ENCODE results near the gene CEP350. TPM values are rescaled to one million over a fixed set of nuclear protein-coding genes. Genes with fewer than 3 reads are reported as not detected.
A peak's percentile ranks its signal among the peaks of the same experiment; 100 is the strongest.

Gene CEP350
- total and polyA plus RNA-seq, 2 donors from 2014 or later = 2.8 to 46.5 TPM

DNA sequence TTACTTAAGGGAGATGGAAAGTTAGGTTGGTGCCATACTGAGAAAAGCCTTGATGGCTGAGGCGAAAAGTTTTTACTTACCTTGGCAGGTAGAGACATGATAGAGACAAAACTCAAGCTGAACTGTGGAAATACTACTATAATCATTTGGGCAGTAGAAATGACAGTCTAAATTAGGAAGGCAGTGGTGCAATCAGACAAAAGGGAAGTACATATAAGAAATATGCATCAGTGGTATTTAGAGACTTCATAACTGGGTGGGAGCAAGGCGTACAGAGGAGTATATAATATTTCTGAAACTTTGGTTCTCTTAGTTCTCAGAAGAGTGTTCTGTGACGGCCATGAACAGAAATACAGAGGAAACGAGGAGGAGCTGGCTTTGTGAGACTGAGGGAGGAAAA, 2.4 kb upstream of the CEP350 start:
- Histone ChIP-seq H3K36me3 (ENCODE audit: control insufficient read depth in 2 of 3, insufficient read depth in 3 of 3, low read length in 3 of 3) (no peaks in the 10 kb centered on the region), H3K9me3 (ENCODE audit: control insufficient read depth in 2 of 3, insufficient read depth in 1 of 3, low read length in 3 of 3) (no peaks in the 10 kb centered on the region), H3K27me3 (ENCODE audit: control insufficient read depth, insufficient read depth, low read length) (no peaks in the 10 kb centered on the region), H3K27ac (ENCODE audit: low read depth in 2 of 2, low read length in 2 of 2) (no peak overlapping the region), H3K4me3 (ENCODE audit: low read length in 3 of 3) (no peak overlapping the region), H3K9ac (ENCODE audit: low read length in 3 of 3) (no peak overlapping the region), H3K4me1 (ENCODE audit: control insufficient read depth in 2 of 3, insufficient read depth in 2 of 3, low read depth in 1 of 3, low read length in 3 of 3) (peaks cover 0 to 4% (median 0%) of the 10 kb centered on the region in 3 donors)
- no peak for FAIRE-seq
- intact Hi-C loops (cut with DNase I) = no loop called here
- TF ChIP-seq, protein P1, sequence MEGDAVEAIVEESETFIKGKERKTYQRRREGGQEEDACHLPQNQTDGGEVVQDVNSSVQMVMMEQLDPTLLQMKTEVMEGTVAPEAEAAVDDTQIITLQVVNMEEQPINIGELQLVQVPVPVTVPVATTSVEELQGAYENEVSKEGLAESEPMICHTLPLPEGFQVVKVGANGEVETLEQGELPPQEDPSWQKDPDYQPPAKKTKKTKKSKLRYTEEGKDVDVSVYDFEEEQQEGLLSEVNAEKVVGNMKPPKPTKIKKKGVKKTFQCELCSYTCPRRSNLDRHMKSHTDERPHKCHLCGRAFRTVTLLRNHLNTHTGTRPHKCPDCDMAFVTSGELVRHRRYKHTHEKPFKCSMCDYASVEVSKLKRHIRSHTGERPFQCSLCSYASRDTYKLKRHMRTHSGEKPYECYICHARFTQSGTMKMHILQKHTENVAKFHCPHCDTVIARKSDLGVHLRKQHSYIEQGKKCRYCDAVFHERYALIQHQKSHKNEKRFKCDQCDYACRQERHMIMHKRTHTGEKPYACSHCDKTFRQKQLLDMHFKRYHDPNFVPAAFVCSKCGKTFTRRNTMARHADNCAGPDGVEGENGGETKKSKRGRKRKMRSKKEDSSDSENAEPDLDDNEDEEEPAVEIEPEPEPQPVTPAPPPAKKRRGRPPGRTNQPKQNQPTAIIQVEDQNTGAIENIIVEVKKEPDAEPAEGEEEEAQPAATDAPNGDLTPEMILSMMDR (IDR thresholded peaks at IDR 0.05; ENCODE audit: borderline replicate concordance, extremely low read depth, insufficient read depth) = no peak
- DNase-seq = no peak

DNA sequence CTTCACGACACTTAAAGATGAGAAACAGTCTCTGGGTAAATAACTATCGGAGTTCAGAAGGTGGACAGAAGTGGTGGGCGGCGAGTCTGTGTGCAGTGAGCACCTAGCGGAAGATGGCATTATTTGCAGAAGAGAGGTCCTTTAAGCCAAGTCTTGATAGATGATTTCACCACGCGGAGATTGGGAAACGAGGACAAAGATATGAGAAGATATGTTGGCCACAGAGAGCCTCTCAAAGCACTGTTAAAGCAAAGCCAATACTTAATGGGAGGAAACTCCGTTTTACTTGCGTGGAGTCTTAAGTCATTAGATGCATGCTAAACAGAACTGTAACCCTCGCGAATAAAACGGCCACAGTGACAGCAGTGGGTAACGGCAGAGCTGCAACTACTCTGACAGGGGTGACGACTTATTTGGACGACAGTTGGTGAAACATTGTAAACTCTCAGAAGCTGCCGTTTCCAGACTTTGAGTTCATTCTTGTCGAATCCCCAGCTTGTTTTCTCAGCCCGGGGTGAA, 577 bp upstream of the CEP350 start:
- Histone ChIP-seq H3K4me3 (ENCODE audit: low read length in 3 of 3) (peak overlapping the region; percentile 91 to 99 (median 99)), H3K27ac (ENCODE audit: low read depth in 2 of 2, low read length in 2 of 2) (peak overlapping the region; percentile 86 to 96), H3K9ac (ENCODE audit: low read length in 3 of 3) (peak overlapping the region; percentile 66 to 98 (median 95)), H3K36me3 (ENCODE audit: control insufficient read depth in 2 of 3, insufficient read depth in 3 of 3, low read length in 3 of 3) (no peaks in the 10 kb centered on the region), H3K9me3 (ENCODE audit: control insufficient read depth in 2 of 3, insufficient read depth in 1 of 3, low read length in 3 of 3) (no peaks in the 10 kb centered on the region), H3K4me1 (ENCODE audit: control insufficient read depth in 2 of 3, insufficient read depth in 2 of 3, low read depth in 1 of 3, low read length in 3 of 3) (peaks cover 0 to 5% (median 4%) of the 10 kb centered on the region in 3 donors), H3K27me3 (ENCODE audit: control insufficient read depth, insufficient read depth, low read length) (no peaks in the 10 kb centered on the region)
- intact Hi-C loops (cut with DNase I) = no loop called here
- TF ChIP-seq, protein P1 (IDR thresholded peaks at IDR 0.05; ENCODE audit: borderline replicate concordance, extremely low read depth, insufficient read depth) = no peak
- DNase-seq (no peak), FAIRE-seq (no peak)

DNA sequence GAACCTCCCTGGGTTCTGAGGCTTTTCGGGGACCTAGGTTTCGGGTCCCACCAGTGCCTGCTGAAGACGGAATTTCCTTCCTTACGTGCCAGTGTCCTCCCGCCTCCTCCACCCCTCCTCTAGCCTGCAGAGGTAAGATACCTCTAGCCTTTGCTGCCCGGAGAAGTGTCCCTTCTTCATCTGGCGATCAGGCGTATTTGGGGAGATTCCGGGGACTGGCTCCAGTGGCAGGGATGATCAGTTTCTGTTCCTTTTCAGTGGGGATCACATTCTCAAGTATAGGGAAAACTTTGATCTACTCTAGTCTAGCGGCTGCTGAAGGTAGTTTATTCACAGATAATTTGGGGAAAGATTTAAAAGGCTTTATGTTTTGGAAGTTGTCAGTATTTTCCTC, 674 bp downstream of the CEP350 start:
- Histone ChIP-seq H3K4me3 (ENCODE audit: low read length in 3 of 3) (peak overlapping the region; percentile 91 to 99 (median 99)), H3K36me3 (ENCODE audit: control insufficient read depth in 2 of 3, insufficient read depth in 3 of 3, low read length in 3 of 3) (no peaks in the 10 kb centered on the region), H3K27me3 (ENCODE audit: control insufficient read depth, insufficient read depth, low read length) (no peaks in the 10 kb centered on the region), H3K9me3 (ENCODE audit: control insufficient read depth in 2 of 3, insufficient read depth in 1 of 3, low read length in 3 of 3) (no peaks in the 10 kb centered on the region), H3K9ac (ENCODE audit: low read length in 3 of 3) (peak overlapping the region; percentile 65 to 95 (median 89)), H3K4me1 (ENCODE audit: control insufficient read depth in 2 of 3, insufficient read depth in 2 of 3, low read depth in 1 of 3, low read length in 3 of 3) (peaks cover 0 to 5% (median 4%) of the 10 kb centered on the region in 3 donors), H3K27ac (ENCODE audit: low read depth in 2 of 2, low read length in 2 of 2) (peak overlapping the region; percentile 86 to 96)
- intact Hi-C loops (cut with DNase I) = no loop called here
- TF ChIP-seq, protein P1 (IDR thresholded peaks at IDR 0.05; ENCODE audit: borderline replicate concordance, extremely low read depth, insufficient read depth) = no peak
- FAIRE-seq (no peak), DNase-seq (peak in 2 of 5 donors; percentile 63 to 67)

DNA sequence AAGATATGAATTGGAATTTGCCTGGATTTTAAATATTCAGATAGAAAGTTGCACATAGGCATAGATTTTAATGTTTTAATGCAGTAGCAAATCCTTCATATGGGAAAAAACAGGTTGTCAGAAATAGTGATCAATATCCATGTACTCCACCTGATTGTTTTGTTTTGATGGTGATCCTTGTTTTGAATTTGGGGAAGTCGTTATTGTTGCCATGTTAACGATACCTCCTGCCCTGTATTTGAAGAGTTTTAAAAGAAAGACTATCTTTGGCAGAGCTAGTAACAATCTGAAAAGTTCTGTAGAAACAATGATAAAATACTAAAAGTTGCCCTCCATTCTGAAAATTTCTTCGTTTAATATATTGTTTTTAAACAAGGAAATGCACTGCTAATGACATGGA, 1.1 kb downstream of the CEP350 start:
- Histone ChIP-seq H3K36me3 (ENCODE audit: control insufficient read depth in 2 of 3, insufficient read depth in 3 of 3, low read length in 3 of 3) (no peaks in the 10 kb centered on the region), H3K9ac (ENCODE audit: low read length in 3 of 3) (peak overlapping the region; percentile 65 to 95 (median 89)), H3K4me1 (ENCODE audit: control insufficient read depth in 2 of 3, insufficient read depth in 2 of 3, low read depth in 1 of 3, low read length in 3 of 3) (peaks cover 0 to 5% (median 4%) of the 10 kb centered on the region in 3 donors), H3K27me3 (ENCODE audit: control insufficient read depth, insufficient read depth, low read length) (no peaks in the 10 kb centered on the region), H3K27ac (ENCODE audit: low read depth in 2 of 2, low read length in 2 of 2) (no peak overlapping the region), H3K9me3 (ENCODE audit: control insufficient read depth in 2 of 3, insufficient read depth in 1 of 3, low read length in 3 of 3) (no peaks in the 10 kb centered on the region), H3K4me3 (ENCODE audit: low read length in 3 of 3) (peak overlapping the region; percentile 91 to 99 (median 99))
- TF ChIP-seq, protein P1 (IDR thresholded peaks at IDR 0.05; ENCODE audit: borderline replicate concordance, extremely low read depth, insufficient read depth) = no peak
- DNase-seq = no peak
- intact Hi-C loops (cut with DNase I) = no loop called here
- no peak for FAIRE-seq

All from kidney (tissue), 14 donors.